Stimulated activated CD4-positive, alpha-beta T cell treated with anti-CD3 and anti-CD28 coated beads, Interleukin-15, amount 100 ng/mL, for 1 hour (primary cell): ENCODE data around the gene SURF6.
"Not testable (repeated sequence)": the region's sequence is repeated elsewhere in the genome, so short reads cannot be mapped to it uniquely, and the experiment has no call there.

Source experiments
- DNase-seq, 2 donors: peaks; one replicate each; pipeline ENCODE4 v3.0.0-alpha.2; 2020; ENCODE audit warnings: low read depth in 1 of 2, low spot score in 1 of 2

Gene SURF6

GRCh38 chr9:133348718-133349573, 13.0 kb upstream of the SURF6 start:
- DNase-seq: no peak

- DNase-seq: peak; percentile 78 to 82
Observed at GRCh38 chr9:133347985-133348717, 12.2 kb upstream of the SURF6 start, which contains the start of the genes MED22 and RPL7A. MED22 (minus strand) TSS chr9:133348131; CDS start chr9:133346662, 1,469 bp downstream. RPL7A (plus strand) TSS chr9:133348218; CDS start chr9:133348244, 26 bp downstream.

- DNase-seq: no peak
Observed at GRCh38 chr9:133347515-133347984, 11.6 kb upstream of the SURF6 start.

- no peak for DNase-seq
Observed at GRCh38 chr9:133346021-133346785, 10.2 kb upstream of the SURF6 start.

GRCh38 chr9:133345596-133345995, 9.6 kb upstream of the SURF6 start:
- no peak for DNase-seq

GRCh38 chr9:133344979-133345378, 9.0 kb upstream of the SURF6 start:
- DNase-seq: no peak

- no peak for DNase-seq
Observed at GRCh38 chr9:133344071-133344470, 8.1 kb upstream of the SURF6 start.

- no peak for DNase-seq
Observed at GRCh38 chr9:133342570-133342969, 6.6 kb upstream of the SURF6 start.

GRCh38 chr9:133342069-133342406, 6.0 kb upstream of the SURF6 start:
- DNase-seq: no peak

- no peak for DNase-seq
Observed at GRCh38 chr9:133341369-133342068, 5.5 kb upstream of the SURF6 start.

- no peak for DNase-seq
Observed at GRCh38 chr9:133340916-133341315, 4.9 kb upstream of the SURF6 start.

GRCh38 chr9:133340256-133340655, 4.3 kb upstream of the SURF6 start:
- no peak for DNase-seq

GRCh38 chr9:133339641-133340040, 3.7 kb upstream of the SURF6 start:
- no peak for DNase-seq

- DNase-seq: not testable (repeated sequence)
Observed at GRCh38 chr9:133334888-133335287, 1.1 kb downstream of the SURF6 start.

- no peak for DNase-seq
Observed at GRCh38 chr9:133334161-133334560, 1.8 kb downstream of the SURF6 start.

- DNase-seq: no peak
Observed at GRCh38 chr9:133333566-133333965, 2.4 kb downstream of the SURF6 start.

- no peak for DNase-seq
Observed at GRCh38 chr9:133333011-133333410, 3.0 kb downstream of the SURF6 start.

- DNase-seq: no peak
Observed at GRCh38 chr9:133332381-133332730, 3.6 kb downstream of the SURF6 start.

- DNase-seq: no peak
Observed at GRCh38 chr9:133331641-133332380, 4.2 kb downstream of the SURF6 start.

- DNase-seq: no peak
Observed at GRCh38 chr9:133331221-133331620, 4.8 kb downstream of the SURF6 start.
